Peyer's patch (tissue), 4 donors: Measurements from ENCODE around the gene CD9.

ENCODE experiments used
- CTCF ChIP-seq, 6 experiments: fragments of 450-650 bp in 4 of 6; fragments of 200-600 bp in 2 of 6; sonication (generic) in 1 of 6; IDR thresholded peaks; one replicate each; pipeline ENCODE4 v1.5.1; 2017 to 2019; ENCODE audit warnings: antibody characterized with exemption in 6 of 6, mild to moderate bottlenecking in 3 of 6, moderate library complexity in 1 of 6
- POLR2A ChIP-seq, 2 donors: fragments of 450-650 bp; IDR thresholded peaks; one replicate each; pipeline ENCODE4 v1.5.1; 2017; ENCODE audit warnings: antibody characterized with exemption in 2 of 2, mild to moderate bottlenecking in 2 of 2, moderate library complexity in 2 of 2

DNA sequence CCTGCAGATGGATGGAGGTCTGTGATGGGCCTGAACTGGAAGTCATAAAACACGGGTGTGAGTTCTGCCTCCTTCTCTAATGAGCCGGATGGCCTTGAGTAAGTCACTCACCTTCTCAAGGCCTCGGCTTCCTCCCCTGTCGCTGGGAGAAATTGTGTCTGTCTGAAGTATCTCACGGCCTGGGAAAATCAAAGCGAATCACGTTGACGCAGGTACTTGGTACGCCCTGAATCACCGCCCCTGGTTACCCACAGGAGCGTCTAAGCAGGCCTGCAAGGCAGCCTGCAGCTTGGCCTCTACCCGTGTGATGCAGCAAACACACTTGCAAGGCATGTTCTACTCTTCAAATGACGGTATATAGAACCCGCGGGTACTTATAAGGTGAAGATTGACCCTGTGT is 28.1 kb upstream of the CD9 start:
- TF ChIP-seq POLR2A (IDR thresholded peaks at IDR 0.05): no peak
- TF ChIP-seq CTCF (IDR thresholded peaks at IDR 0.05): no peak
